ACHN (cell line): Measurements from ENCODE around the gene SGIP1.

ENCODE experiments used
- DNase-seq: peaks from one replicate; pipeline ENCODE4 v3.0.0-alpha.2; 2015
- in situ Hi-C: cut with HindIII; loops from 2 replicates; pipeline ENCODE4 v1.10.0; 2017; ENCODE audit warnings: low sequenced_read_pairs, low pct_ligation_motif_present, low pct_unique_long_range_greater_than_20kb

The SGIP1 gene

DNA sequence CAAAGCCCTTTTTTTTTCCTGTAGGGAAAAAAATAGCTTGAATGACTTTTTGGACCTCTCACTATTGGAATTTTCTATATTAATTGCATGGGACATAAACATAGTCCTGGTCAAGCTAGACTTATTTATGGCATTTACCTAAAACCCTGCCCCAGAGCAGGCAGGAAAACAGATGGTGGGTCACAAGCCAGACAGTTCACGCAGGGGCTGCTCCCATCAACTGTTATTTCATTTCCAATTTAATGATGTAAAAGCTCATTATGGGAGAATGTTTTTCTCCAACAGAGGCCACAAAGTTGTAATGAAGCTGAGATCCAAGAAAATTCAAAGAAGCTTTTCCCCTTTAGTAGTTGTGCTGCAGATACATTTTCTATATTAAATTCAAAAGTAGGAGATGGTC lies 99.2 kb downstream of the SGIP1 start:
- in situ Hi-C loops, result no loop called here
- DNase-seq, result no peak

DNA sequence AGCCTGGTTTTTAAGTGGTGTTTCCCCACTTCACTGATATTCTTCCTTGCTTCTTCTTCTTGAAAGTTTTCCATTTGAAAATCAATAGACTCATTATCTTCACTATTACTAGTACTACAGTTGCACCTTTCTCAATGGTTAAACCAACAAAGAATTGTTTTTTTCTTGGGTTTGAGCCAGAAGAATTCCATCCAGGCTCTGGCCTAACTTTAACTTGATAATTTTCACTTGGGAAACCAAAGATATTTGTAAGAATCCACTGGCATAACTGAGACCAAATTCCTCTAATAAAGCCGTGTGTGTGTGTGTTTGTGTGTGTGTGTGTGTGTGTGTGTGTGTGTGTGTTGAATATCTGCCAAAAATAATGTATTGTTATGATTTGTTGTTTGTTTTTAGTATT lies 103.2 kb downstream of the SGIP1 start:
- DNase-seq, result no peak
- in situ Hi-C loops, result no loop called here

DNA sequence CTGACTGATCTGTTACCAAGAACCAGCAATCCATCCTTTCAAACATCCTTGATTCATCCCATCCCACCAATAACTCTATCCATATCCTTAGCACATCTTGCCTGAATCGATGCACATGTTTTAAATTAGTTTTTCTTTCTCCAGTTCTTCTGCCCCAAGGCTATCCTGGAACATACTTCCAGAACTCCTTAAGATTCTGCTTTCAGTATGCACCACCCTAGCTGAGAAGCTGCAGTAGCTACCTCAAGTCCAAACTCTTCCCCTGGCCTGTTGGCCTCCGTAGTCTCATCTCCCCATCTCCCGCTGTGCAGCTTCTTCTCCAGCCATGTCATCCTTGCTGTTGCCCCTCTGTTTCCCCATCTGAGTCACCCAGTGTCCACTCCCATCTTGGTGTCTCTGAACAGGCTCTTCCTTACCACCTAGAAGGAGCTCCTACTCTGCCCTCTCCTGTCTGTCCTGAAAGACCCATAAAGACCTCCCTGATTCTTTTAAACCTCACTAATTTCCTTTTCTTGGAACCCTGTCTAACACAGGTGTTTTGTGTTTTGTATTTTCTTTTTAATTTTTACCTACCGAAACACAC lies 108.0 kb downstream of the SGIP1 start:
- DNase-seq, result no peak
- in situ Hi-C loops, result no loop called here

- no peak for DNase-seq
Measured at GRCh38 chr1:66642992-66643391, 109.0 kb downstream of the SGIP1 start.

GRCh38 chr1:66644331-66644730 lies 110.4 kb downstream of the SGIP1 start:
- DNase-seq, result no peak
- in situ Hi-C loops, result no loop called here

More at GRCh38 chr1:66642992-66643391, 109.0 kb downstream of the SGIP1 start:
- in situ Hi-C loops, result no loop called here

DNA sequence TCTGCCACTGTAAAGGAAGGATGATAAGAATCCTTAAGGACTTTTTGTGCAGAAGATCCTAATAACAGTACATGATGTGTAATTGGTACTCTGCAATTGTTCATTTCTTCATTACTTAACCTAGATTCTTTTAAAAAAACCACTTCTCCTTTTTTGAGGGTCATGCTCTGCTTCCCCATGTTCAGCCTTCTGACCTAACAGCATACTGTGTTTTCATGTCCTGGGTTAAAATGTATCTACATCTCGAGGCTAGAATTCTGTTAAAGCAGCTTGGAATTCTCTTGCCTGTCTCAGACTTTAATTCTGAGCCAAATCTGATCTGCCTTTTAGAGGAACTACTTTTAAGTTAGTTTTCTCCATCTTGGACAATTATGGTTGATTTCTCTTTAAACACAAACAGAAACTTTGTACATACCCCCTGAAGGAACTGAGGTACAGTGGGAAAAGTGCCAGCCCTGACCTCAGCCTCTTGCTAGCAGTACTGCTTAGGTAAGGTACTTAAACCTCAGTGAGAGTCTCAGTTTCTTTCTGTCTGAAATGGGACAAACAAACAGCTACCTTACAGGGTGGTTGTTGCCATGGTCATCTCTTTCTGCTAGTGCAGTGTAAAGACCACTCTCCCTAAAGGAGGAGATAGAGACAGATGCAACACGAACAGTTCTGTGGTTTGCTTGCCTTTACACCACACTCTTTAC lies 115.1 kb downstream of the SGIP1 start:
- no peak for DNase-seq
- in situ Hi-C loops, result no loop called here

DNA sequence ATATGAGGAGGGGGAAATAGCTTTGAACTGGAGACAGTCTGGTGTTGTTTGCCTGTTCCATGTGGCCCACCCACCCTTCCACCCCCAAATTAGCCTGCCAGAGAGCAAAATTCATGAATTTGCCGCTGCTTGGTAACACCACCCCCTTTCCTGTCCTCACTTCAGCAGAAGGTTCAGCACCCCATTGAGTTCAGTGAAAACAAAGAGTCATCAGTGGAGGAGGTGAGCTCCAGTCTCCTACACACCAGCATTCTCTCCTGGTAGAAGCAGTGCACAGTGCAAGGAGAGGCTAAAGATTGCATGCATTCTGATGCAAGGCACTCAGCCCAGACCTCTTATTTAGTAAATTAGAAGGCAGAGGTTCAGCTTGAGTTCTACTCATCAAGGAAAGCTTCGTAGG lies 118.6 kb downstream of the SGIP1 start:
- DNase-seq, result no peak
- in situ Hi-C loops, result no loop called here

- in situ Hi-C loops, result no loop called here
- no peak for DNase-seq
Measured at GRCh38 chr1:66654643-66655042, 120.7 kb downstream of the SGIP1 start.

- DNase-seq, result no peak
- in situ Hi-C loops, result no loop called here
Measured at GRCh38 chr1:66671455-66671854, 137.5 kb downstream of the SGIP1 start.

DNA sequence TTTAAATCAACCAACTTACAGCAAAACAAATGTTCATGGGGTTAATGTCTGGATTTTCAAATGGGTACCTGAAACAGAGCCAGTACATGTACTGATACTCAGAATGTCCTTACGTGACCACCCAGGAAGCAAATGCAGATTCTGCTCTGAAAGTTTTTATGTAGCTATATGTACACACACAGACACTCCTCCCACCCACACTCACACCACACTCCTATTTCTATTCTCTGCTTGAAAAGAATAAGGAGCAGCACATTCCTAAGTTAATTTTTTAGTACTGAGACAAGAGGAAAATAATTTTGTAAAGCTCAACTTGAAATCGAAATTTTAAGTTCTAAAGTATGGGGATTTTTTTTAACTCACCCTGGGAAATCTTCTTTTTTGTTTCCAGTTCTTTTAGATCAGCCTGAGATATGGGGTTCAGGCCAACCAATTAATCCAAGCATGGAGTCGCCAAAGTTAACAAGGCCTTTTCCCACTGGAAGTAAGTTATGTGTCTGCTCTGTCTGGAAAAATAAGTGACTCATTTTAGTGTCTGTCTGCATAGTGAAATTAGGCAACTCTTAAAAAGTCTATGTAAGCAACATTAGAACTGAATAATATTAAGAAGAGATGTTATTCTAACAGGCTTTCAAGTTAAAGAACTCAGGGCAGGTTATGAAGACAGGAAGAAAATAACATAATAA lies 142.8 kb downstream of the SGIP1 start:
- in situ Hi-C loops, result no loop called here
- no peak for DNase-seq

DNA sequence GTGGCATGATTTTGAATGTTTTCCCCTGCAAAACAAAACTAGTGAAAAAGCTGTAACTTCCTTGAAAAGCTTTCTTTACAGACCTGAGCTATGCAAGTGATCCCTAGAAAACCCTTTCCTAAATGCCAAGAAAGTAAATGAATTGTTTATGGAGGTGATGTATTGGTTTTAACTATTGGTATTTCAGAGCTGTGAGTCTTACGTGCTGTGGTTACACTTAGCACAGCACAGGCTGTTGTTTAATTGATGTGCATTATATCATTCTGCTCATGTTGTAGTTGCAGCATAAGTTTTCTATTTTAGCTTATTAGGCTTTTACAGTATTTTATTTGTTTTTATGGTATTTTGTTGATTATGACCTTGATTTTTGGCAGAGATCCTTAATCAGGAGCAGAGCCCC lies 144.2 kb downstream of the SGIP1 start:
- no peak for DNase-seq
- in situ Hi-C loops, result no loop called here

- no peak for DNase-seq
- in situ Hi-C loops, result no loop called here
Measured at GRCh38 chr1:66679140-66679539, 145.2 kb downstream of the SGIP1 start.

DNA sequence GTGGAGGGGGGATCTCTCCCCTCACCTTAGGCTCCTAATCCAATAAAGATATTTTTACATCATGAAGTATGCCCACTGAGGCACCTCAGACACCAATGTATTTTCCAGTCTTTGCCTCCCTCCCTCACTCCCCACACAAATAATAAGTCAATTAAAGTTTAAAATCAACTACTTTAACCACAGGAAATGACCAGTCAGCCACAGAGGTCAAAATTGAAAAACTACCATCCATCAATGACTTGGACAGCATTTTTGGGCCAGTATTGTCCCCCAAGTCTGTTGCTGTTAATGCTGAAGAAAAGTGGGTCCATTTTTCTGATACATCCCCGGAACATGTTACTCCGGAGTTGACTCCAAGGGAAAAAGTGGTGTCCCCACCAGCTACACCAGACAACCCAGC lies 147.7 kb downstream of the SGIP1 start:
- in situ Hi-C loops, result no loop called here
- DNase-seq, result no peak

GRCh38 chr1:66682106-66682505 lies 148.2 kb downstream of the SGIP1 start:
- DNase-seq, result no peak
- in situ Hi-C loops, result no loop called here

GRCh38 chr1:66684353-66684752 lies 150.4 kb downstream of the SGIP1 start:
- DNase-seq, result no peak
- in situ Hi-C loops, result no loop called here

GRCh38 chr1:66685265-66685664 lies 151.3 kb downstream of the SGIP1 start:
- in situ Hi-C loops, result no loop called here

DNA sequence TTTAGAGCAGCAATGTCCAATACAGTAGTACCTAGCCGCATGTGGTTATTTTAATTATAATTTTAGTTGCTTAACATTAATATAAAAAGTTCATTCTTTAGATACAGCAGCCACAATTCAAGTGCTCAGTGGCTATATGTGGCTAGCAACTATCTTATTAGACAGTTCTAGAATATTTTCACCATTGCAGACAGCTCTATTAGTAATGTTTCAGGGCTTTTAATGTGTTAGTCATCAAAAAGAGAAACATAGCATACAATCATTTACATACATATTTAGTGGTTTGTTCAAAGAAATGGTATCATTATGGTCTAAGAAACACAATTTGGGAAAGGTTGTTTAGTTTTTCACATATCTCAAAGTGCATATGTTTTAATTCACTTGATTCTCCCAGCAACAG lies 151.7 kb downstream of the SGIP1 start:
- no peak for DNase-seq
- in situ Hi-C loops, result no loop called here

More at GRCh38 chr1:66685265-66685664, 151.3 kb downstream of the SGIP1 start:
- DNase-seq, result no peak

DNA sequence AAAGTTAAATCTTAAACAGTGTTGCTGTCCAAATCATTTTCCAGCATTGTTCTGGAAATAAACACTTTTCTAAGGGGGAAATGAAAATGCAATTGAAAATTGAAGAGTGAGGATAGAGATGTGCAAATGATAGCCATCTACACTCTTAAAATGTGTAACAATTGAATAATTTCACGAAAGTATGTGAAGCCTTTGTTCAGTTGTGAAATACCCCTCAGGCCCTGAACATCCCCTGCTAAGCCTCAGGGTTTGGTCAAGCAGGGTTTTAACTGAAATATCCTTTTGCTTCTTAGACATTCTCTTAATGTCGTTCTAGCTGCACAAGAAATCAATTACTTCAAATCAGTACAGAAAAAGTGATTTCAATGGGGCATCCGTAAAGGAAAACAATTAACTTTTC lies 152.5 kb downstream of the SGIP1 start:
- no peak for DNase-seq
- in situ Hi-C loops, result no loop called here

GRCh38 chr1:66687358-66687757 lies 153.4 kb downstream of the SGIP1 start:
- no peak for DNase-seq
- in situ Hi-C loops, result no loop called here
